Thyroid gland (tissue), 4 donors: ENCODE measurements around the gene IZUMO1. TPM values are rescaled to one million over a fixed set of nuclear protein-coding genes. Genes with fewer than 3 reads are reported as not detected.
"Not testable (repeated sequence)": the region's sequence is repeated elsewhere in the genome, so short reads cannot be mapped to it uniquely, and the experiment has no call there.

Experiments used
- DNase-seq, 2 donors: peaks; one replicate each; pipeline ENCODE4 v3.0.0-alpha.2; 2019
- H3K27ac ChIP-seq, 3 donors: fragments of 200-600 bp; sonication (generic); 1 replicate in 2 of 3; 2 replicates in 1 of 3; pipeline ENCODE4 v1.5.1; 2016 to 2019; ENCODE audit warnings: mild to moderate bottlenecking in 1 of 3, moderate library complexity in 1 of 3
- H3K27me3 ChIP-seq: fragments of 200-600 bp; sonication (generic); one replicate; pipeline ENCODE4 v1.5.1; 2019
- H3K36me3 ChIP-seq, 2 donors: fragments of 200-600 bp; sonication (generic); one replicate each; pipeline ENCODE4 v1.5.1; 2016 to 2019
- H3K4me1 ChIP-seq, 2 donors: fragments of 200-600 bp; sonication (generic); one replicate each; pipeline ENCODE4 v1.5.1; 2017 to 2019
- H3K4me3 ChIP-seq, 3 donors: fragments of 200-600 bp; sonication (generic); replicated peaks in 1 of 3; 1 replicate in 2 of 3; 2 replicates in 1 of 3; pipeline ENCODE4 v1.5.1; 2016; ENCODE audit warnings: mild to moderate bottlenecking in 1 of 3
- H3K9me3 ChIP-seq: fragments of 200-600 bp; sonication (generic); one replicate; pipeline ENCODE4 v1.5.1; 2017
- CTCF ChIP-seq, 6 experiments: fragments of 200-600 bp in 3 of 6; fragments of 450-650 bp in 3 of 6; sonication (generic) in 3 of 6; IDR thresholded peaks; one replicate each; pipeline ENCODE4 v1.5.1; 2016 to 2019; ENCODE audit warnings: antibody characterized with exemption in 6 of 6, mild to moderate bottlenecking in 2 of 6, inconsistent platforms in 1 of 6, moderate library complexity in 1 of 6
- POLR2A ChIP-seq, 2 donors: fragments of 450-650 bp; IDR thresholded peaks; one replicate each; pipeline ENCODE4 v1.6.1; 2017; ENCODE audit warnings: antibody characterized with exemption in 2 of 2, mild to moderate bottlenecking in 2 of 2, moderate library complexity in 1 of 2
- WGBS, 2 donors: methylation state at CpG; one replicate each; pipeline ENCODE4 v1.1.5; 2017; 5-methylcytosine and 5-hydroxymethylcytosine counted together
- intact Hi-C: fragments of 100-400 bp; cut with DNase I; formaldehyde crosslinking; loops from one replicate; pipeline ENCODE4 v1.15.1; 2023
- total RNA-seq, 4 donors: library from RNA; depleted of rRNA; stranded (reverse); fragments of >200 nt; gene quantifications; one replicate each; pipeline ENCODE4 v1.2.3, GENCODE V29; 2016

IZUMO1 gene
- total RNA-seq, 4 donors from 2014 or later: 1.1 TPM; not detected in 2

- intact Hi-C loops: no loop called here
- H3K27ac ChIP-seq: peak overlapping the region in 1 of 3 donors; percentile 80
- H3K36me3 ChIP-seq: no peaks in the 10 kb centered on the region
- WGBS, 2 donors: 36 to 42% methylated on average over 11 to 12 of the region's 12 CpGs
- H3K4me3 ChIP-seq: no peak overlapping the region
- no peaks in the 10 kb centered on the region for H3K9me3 ChIP-seq
- no peak for DNase-seq
- TF ChIP-seq CTCF (IDR thresholded peaks at IDR 0.05): no peak
- TF ChIP-seq POLR2A (IDR thresholded peaks at IDR 0.05): no peak
- peaks cover 23 to 42% of the 10 kb centered on the region in 2 donors for H3K4me1 ChIP-seq
- no peaks in the 10 kb centered on the region for H3K27me3 ChIP-seq
Observed at GRCh38 chr19:48720251-48720612, 26.5 kb downstream of the IZUMO1 start.

GRCh38 chr19:48719263-48720171 is 27.2 kb downstream of the IZUMO1 start, which contains the start of gene MAMSTR:
Gene MAMSTR (minus strand): TSS chr19:48719725. CDS start chr19:48719031, 694 bp downstream.
- no peaks in the 10 kb centered on the region for H3K36me3 ChIP-seq
- peaks cover 26 to 45% of the 10 kb centered on the region in 2 donors for H3K4me1 ChIP-seq
- H3K27ac ChIP-seq: peak within 1 kb of the TSS in 1 of 3 donors; percentile 80
- no peak for DNase-seq
- no peaks in the 10 kb centered on the region for H3K27me3 ChIP-seq
- intact Hi-C loops: no loop called here
- TF ChIP-seq CTCF (IDR thresholded peaks at IDR 0.05) (no peak), POLR2A (IDR thresholded peaks at IDR 0.05) (no peak)
- H3K9me3 ChIP-seq: no peaks in the 10 kb centered on the region
- H3K4me3 ChIP-seq: peak within 1 kb of the TSS in 2 of 3 donors; percentile 39 to 43
- WGBS, 2 donors: 75 to 76% methylated on average over 28 to 29 of the region's 33 CpGs

GRCh38 chr19:48718711-48719231 is 27.9 kb downstream of the IZUMO1 start:
- TF ChIP-seq POLR2A (IDR thresholded peaks at IDR 0.05): no peak
- no peak for TF ChIP-seq CTCF (IDR thresholded peaks at IDR 0.05)
- Histone ChIP-seq H3K27me3 (no peaks in the 10 kb centered on the region), H3K27ac (peak overlapping the region in 1 of 3 donors; percentile 24), H3K4me3 (no peak overlapping the region), H3K4me1 (peaks cover 25 to 43% of the 10 kb centered on the region in 2 donors), H3K9me3 (no peaks in the 10 kb centered on the region), H3K36me3 (no peaks in the 10 kb centered on the region)
- WGBS, 2 donors: 46 to 63% methylated on average over 11 to 15 of the region's 15 CpGs
- intact Hi-C loops: no loop called here
- no peak for DNase-seq

GRCh38 chr19:48718106-48718505 is 28.6 kb downstream of the IZUMO1 start:
- H3K27me3 ChIP-seq, H3K27ac ChIP-seq, H3K9me3 ChIP-seq, H3K36me3 ChIP-seq, intact Hi-C loops, H3K4me3 ChIP-seq: not testable (repeated sequence)
- H3K4me1 ChIP-seq: peaks cover 25 to 47% of the 10 kb centered on the region in 2 donors
- DNase-seq: peak; percentile 66 to 70
- 51 to 58% methylated on average over 13 of the region's 13 CpGs for WGBS, 2 donors

- Histone ChIP-seq H3K27ac (peak overlapping the region in 2 of 3 donors; percentile 45 to 52), H3K4me3 (peak overlapping the region in 1 of 3 donors; percentile 12), H3K9me3 (no peaks in the 10 kb centered on the region), H3K36me3 (no peaks in the 10 kb centered on the region), H3K27me3 (no peaks in the 10 kb centered on the region), H3K4me1 (peaks cover 25 to 52% of the 10 kb centered on the region in 2 donors)
- no peak for TF ChIP-seq POLR2A (IDR thresholded peaks at IDR 0.05)
- TF ChIP-seq CTCF (IDR thresholded peaks at IDR 0.05): no peak
- intact Hi-C loops: no loop called here
- WGBS, 2 donors: 17 to 19% methylated on average over 13 to 22 of the region's 24 CpGs
- no peak for DNase-seq
Observed at GRCh38 chr19:48716562-48717291, 30.0 kb downstream of the IZUMO1 start.
